Measurements from ENCODE around the gene QSER1. TPM values are rescaled to one million over a fixed set of nuclear protein-coding genes. Genes with fewer than 3 reads are reported as not detected.
"Not testable (repeated sequence)": the region's sequence is repeated elsewhere in the genome, so short reads cannot be mapped to it uniquely, and the experiment has no call there.

Gene QSER1
- total RNA-seq = 10 to 100 TPM in 1 of 2 donors, 1 to 10 TPM in 1; 9.8 to 11.1 TPM

- Mint-ChIP-seq H3K27ac (peak within 1 kb of the TSS; percentile 92), H3K36me3 (ENCODE audit: insufficient read depth in 2 of 2) (peaks cover 1 to 2% of the 10 kb centered on the region in 2 donors), H3K4me3 (peak within 1 kb of the TSS; percentile 96 to 99), H3K27me3 (ENCODE audit: low read depth) (no peaks in the 10 kb centered on the region), H3K9me3 (no peaks in the 10 kb centered on the region), H3K4me1 (ENCODE audit: low read depth) (peaks cover 27% of the 10 kb centered on the region)
- peak; percentile 72 to 80 for ATAC-seq (replicated peaks in 1 of 2)
- DNase-seq = peak; percentile 72 to 73
Measured at GRCh38 chr11:32892355-32893092, at the start of gene QSER1. Gene QSER1 (plus strand): TSS chr11:32892811. CDS start chr11:32893126, 315 bp downstream.

GRCh38 chr11:32843544-32843943 is 49.1 kb upstream of the QSER1 start:
- Mint-ChIP-seq H3K4me1 (ENCODE audit: low read depth) (no peaks in the 10 kb centered on the region), H3K4me3 (no peak overlapping the region), H3K27ac (no peak overlapping the region), H3K27me3 (ENCODE audit: low read depth) (peaks cover 14% of the 10 kb centered on the region), H3K36me3 (ENCODE audit: insufficient read depth in 2 of 2) (no peaks in the 10 kb centered on the region), H3K9me3 (no peaks in the 10 kb centered on the region)
- ATAC-seq (replicated peaks in 1 of 2) = no peak
- no peak for DNase-seq

GRCh38 chr11:32847511-32847910 is 45.1 kb upstream of the QSER1 start:
- no peaks in the 10 kb centered on the region for H3K4me1 Mint-ChIP-seq (ENCODE audit: low read depth)
- ATAC-seq (replicated peaks in 1 of 2) = no peak
- H3K27me3 Mint-ChIP-seq (ENCODE audit: low read depth) = peaks cover 7% of the 10 kb centered on the region
- no peak for DNase-seq
- H3K27ac Mint-ChIP-seq = no peak overlapping the region
- H3K9me3 Mint-ChIP-seq = no peaks in the 10 kb centered on the region
- no peaks in the 10 kb centered on the region for H3K36me3 Mint-ChIP-seq (ENCODE audit: insufficient read depth in 2 of 2)
- no peak overlapping the region for H3K4me3 Mint-ChIP-seq

- no peaks in the 10 kb centered on the region for H3K36me3 Mint-ChIP-seq (ENCODE audit: insufficient read depth in 2 of 2)
- no peak for DNase-seq
- ATAC-seq (replicated peaks in 1 of 2) = no peak
- H3K27me3 Mint-ChIP-seq (ENCODE audit: low read depth) = peaks cover 22% of the 10 kb centered on the region
- no peak overlapping the region for H3K4me3 Mint-ChIP-seq
- H3K9me3 Mint-ChIP-seq = no peaks in the 10 kb centered on the region
- no peaks in the 10 kb centered on the region for H3K4me1 Mint-ChIP-seq (ENCODE audit: low read depth)
- H3K27ac Mint-ChIP-seq = no peak overlapping the region
Measured at GRCh38 chr11:32849761-32850160, 42.9 kb upstream of the QSER1 start.

GRCh38 chr11:32851251-32851650 is 41.4 kb upstream of the QSER1 start:
- Mint-ChIP-seq H3K36me3 (ENCODE audit: insufficient read depth in 2 of 2) (no peaks in the 10 kb centered on the region), H3K4me3 (no peak overlapping the region), H3K27me3 (ENCODE audit: low read depth) (peaks cover 25% of the 10 kb centered on the region), H3K9me3 (no peaks in the 10 kb centered on the region), H3K4me1 (ENCODE audit: low read depth) (no peaks in the 10 kb centered on the region), H3K27ac (no peak overlapping the region)
- DNase-seq (no peak), ATAC-seq (replicated peaks in 1 of 2) (no peak)

- no peak for ATAC-seq (replicated peaks in 1 of 2)
- Mint-ChIP-seq H3K27ac (no peak overlapping the region), H3K36me3 (ENCODE audit: insufficient read depth in 2 of 2) (no peaks in the 10 kb centered on the region), H3K4me3 (no peak overlapping the region), H3K4me1 (ENCODE audit: low read depth) (no peaks in the 10 kb centered on the region), H3K27me3 (ENCODE audit: low read depth) (peaks cover 26% of the 10 kb centered on the region), H3K9me3 (no peaks in the 10 kb centered on the region)
- DNase-seq = no peak
Measured at GRCh38 chr11:32852207-32852606, 40.4 kb upstream of the QSER1 start.

GRCh38 chr11:32855601-32856000 is 37.0 kb upstream of the QSER1 start:
- Mint-ChIP-seq H3K27me3 (ENCODE audit: low read depth) (peaks cover 26% of the 10 kb centered on the region), H3K4me3 (no peak overlapping the region), H3K27ac (no peak overlapping the region), H3K4me1 (ENCODE audit: low read depth) (no peaks in the 10 kb centered on the region), H3K36me3 (ENCODE audit: insufficient read depth in 2 of 2) (no peaks in the 10 kb centered on the region), H3K9me3 (no peaks in the 10 kb centered on the region)
- DNase-seq = no peak
- ATAC-seq (replicated peaks in 1 of 2) = no peak

GRCh38 chr11:32858731-32859130 is 33.9 kb upstream of the QSER1 start:
- peaks cover 18% of the 10 kb centered on the region for H3K27me3 Mint-ChIP-seq (ENCODE audit: low read depth)
- no peaks in the 10 kb centered on the region for H3K9me3 Mint-ChIP-seq
- H3K27ac Mint-ChIP-seq = no peak overlapping the region
- H3K36me3 Mint-ChIP-seq (ENCODE audit: insufficient read depth in 2 of 2) = no peaks in the 10 kb centered on the region
- ATAC-seq (replicated peaks in 1 of 2) (no peak), DNase-seq (no peak)
- H3K4me3 Mint-ChIP-seq = no peak overlapping the region
- no peaks in the 10 kb centered on the region for H3K4me1 Mint-ChIP-seq (ENCODE audit: low read depth)

GRCh38 chr11:32861850-32862577 is 30.6 kb upstream of the QSER1 start:
- ATAC-seq (replicated peaks in 1 of 2) = no peak
- Mint-ChIP-seq H3K27ac (no peak overlapping the region), H3K4me1 (ENCODE audit: low read depth) (no peaks in the 10 kb centered on the region), H3K4me3 (no peak overlapping the region), H3K27me3 (ENCODE audit: low read depth) (peaks cover 12% of the 10 kb centered on the region), H3K36me3 (ENCODE audit: insufficient read depth in 2 of 2) (no peaks in the 10 kb centered on the region), H3K9me3 (no peaks in the 10 kb centered on the region)
- no peak for DNase-seq

GRCh38 chr11:32864555-32864954 is 28.1 kb upstream of the QSER1 start:
- peaks cover 3 to 4% of the 10 kb centered on the region in 2 donors for H3K9me3 Mint-ChIP-seq
- H3K27ac Mint-ChIP-seq = no peak overlapping the region
- DNase-seq (no peak), ATAC-seq (replicated peaks in 1 of 2) (peak in 1 of 2 donors; percentile 74)
- peaks cover 20% of the 10 kb centered on the region for H3K27me3 Mint-ChIP-seq (ENCODE audit: low read depth)
- no peak overlapping the region for H3K4me3 Mint-ChIP-seq
- H3K36me3 Mint-ChIP-seq (ENCODE audit: insufficient read depth in 2 of 2) = no peaks in the 10 kb centered on the region
- no peaks in the 10 kb centered on the region for H3K4me1 Mint-ChIP-seq (ENCODE audit: low read depth)

- not testable (repeated sequence) for H3K27ac Mint-ChIP-seq; H3K4me1 Mint-ChIP-seq (ENCODE audit: low read depth); H3K9me3 Mint-ChIP-seq; ATAC-seq (replicated peaks in 1 of 2); H3K4me3 Mint-ChIP-seq; DNase-seq; H3K36me3 Mint-ChIP-seq (ENCODE audit: insufficient read depth in 2 of 2)
- H3K27me3 Mint-ChIP-seq (ENCODE audit: low read depth) = peaks cover 20% of the 10 kb centered on the region
Measured at GRCh38 chr11:32868752-32869151, 23.9 kb upstream of the QSER1 start.

GRCh38 chr11:32870676-32871075 is 21.9 kb upstream of the QSER1 start:
- H3K4me3 Mint-ChIP-seq = no peak overlapping the region
- no peaks in the 10 kb centered on the region for H3K4me1 Mint-ChIP-seq (ENCODE audit: low read depth)
- peak in 1 of 2 donors; percentile 36 for ATAC-seq (replicated peaks in 1 of 2)
- H3K9me3 Mint-ChIP-seq = peaks cover 3 to 4% of the 10 kb centered on the region in 2 donors
- peak in 1 of 2 donors; percentile 16 for DNase-seq
- H3K27me3 Mint-ChIP-seq (ENCODE audit: low read depth) = peaks cover 20% of the 10 kb centered on the region
- peaks cover 0 to 2% of the 10 kb centered on the region in 2 donors for H3K36me3 Mint-ChIP-seq (ENCODE audit: insufficient read depth in 2 of 2)
- no peak overlapping the region for H3K27ac Mint-ChIP-seq

GRCh38 chr11:32874132-32874531 is 18.5 kb upstream of the QSER1 start:
- no peak overlapping the region for H3K4me3 Mint-ChIP-seq
- no peak overlapping the region for H3K27ac Mint-ChIP-seq
- H3K27me3 Mint-ChIP-seq (ENCODE audit: low read depth) = peaks cover 6% of the 10 kb centered on the region
- ATAC-seq (replicated peaks in 1 of 2) = no peak
- no peaks in the 10 kb centered on the region for H3K4me1 Mint-ChIP-seq (ENCODE audit: low read depth)
- H3K36me3 Mint-ChIP-seq (ENCODE audit: insufficient read depth in 2 of 2) = peaks cover 0 to 2% of the 10 kb centered on the region in 2 donors
- no peaks in the 10 kb centered on the region for H3K9me3 Mint-ChIP-seq
- no peak for DNase-seq

Data from activated T-cell treated with anti-CD3 and anti-CD28 coated beads, Interleukin-2, amount 50 U/mL, for 72 hours (primary cell).